NOMO-1 (cell line): ENCODE results near the gene WAPL.
"Not testable (repeated sequence)": the region's sequence is repeated elsewhere in the genome, so short reads cannot be mapped to it uniquely, and the experiment has no call there.

Source experiments
- DNase-seq, 2 experiments: peaks; one replicate each; lab custom pipeline; 2025; ENCODE audit not compliant: unreplicated experiment in 2 of 2; lab: John Stamatoyannopoulos, UW

WAPL gene

DNA sequence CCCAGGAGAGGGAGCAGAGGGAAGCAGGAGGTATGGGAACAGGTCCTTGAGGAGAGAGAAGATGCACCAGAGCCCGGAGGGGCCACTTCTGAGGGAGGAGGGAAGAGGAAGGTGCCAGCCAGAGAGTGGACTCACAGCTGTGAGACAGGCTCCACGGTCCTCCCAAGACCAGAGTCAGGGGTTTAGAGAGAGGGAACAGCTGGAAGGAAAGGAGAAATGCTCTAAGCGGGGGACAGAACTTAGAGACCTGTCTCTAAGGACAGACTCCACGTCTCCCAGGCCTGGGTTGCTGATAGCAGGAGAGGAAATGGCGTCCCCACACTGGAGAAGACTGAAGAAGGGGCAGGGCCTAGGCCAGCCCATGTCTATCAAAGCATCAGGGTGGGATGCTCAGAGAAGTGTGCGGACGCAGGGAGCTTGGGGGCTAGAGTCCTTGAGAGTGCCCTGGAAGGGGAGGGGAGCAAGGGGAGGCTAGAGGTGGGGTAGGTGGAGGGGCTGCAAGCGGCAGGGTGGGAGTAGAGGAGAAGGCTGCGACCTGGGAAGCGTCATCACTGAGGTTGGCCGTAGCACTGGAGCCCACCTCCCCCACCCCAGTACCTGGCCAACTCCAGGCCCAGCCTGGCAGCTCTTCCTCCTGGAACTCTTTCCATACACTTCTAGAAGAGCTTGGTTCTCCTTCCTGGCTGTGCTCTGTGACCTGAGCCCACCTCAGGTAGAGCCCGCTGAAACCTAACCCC is 129.4 kb downstream of the WAPL start:
- no peak for DNase-seq

DNA sequence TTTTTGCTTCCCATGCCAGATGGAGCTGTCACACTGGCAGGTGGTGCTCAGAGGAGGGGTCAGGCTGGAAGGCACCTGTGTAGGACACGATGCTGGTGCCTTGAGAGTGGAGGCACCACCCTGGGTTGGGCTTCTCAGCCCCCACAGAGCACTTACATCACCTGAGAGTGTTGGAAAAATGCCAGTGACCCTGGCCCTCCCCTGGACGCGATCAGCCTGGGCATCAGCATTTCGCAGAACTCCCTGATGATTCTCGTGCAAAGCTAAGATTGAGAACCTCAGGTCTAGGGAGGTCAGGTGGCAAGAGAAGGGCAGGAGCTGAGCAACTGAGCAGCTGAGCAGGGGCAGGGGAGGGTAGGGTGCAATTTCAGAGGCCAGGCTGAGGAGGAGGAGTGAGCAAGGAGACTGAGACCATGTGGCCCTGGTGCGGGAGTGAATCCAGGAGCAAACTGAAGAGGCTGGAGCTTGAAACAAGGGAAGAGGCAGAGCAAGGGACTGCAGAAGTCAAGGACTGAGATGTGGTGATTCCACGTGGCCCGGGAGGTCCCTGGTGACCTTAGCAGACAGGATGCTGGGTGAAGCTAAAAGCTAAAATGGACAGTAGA is 130.3 kb downstream of the WAPL start:
- DNase-seq = no peak

DNA sequence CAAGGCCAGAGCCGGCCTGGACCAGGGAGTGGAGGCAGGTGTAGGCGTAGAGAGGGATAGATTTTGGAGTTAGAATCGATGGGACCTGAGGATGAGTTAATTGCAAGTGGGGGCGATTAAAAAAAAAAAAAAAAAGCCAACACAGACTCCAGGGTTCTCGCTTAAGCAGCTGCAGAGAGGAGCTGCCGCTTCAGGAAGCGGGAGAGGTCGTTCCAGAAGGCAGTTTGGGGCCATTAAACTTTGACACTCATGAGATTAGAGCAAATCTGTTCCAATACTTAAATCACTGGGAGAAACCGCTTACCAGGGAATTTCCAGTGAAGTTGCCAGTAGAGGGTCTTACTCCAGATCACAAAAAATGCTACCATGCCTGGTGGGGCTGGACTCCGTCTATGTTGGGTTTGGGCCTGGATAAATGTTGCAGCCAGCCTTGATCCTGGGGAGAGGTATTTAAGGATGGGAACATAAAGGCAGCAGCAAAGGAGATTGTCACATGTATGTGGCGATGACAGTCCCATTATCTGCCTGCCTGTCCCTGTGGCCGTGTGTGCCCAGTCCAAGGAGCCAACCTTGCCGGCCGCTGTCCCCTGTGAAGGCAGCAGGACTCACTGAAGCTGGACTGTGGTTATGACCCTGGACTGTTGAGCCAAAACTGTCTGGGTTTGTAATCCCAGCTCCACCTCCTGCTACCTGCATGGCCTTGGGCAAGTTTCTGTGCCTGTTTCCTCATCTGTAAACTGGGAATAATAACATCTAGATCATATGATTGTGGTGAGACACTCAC is 131.1 kb downstream of the WAPL start:
- DNase-seq = no peak

DNA sequence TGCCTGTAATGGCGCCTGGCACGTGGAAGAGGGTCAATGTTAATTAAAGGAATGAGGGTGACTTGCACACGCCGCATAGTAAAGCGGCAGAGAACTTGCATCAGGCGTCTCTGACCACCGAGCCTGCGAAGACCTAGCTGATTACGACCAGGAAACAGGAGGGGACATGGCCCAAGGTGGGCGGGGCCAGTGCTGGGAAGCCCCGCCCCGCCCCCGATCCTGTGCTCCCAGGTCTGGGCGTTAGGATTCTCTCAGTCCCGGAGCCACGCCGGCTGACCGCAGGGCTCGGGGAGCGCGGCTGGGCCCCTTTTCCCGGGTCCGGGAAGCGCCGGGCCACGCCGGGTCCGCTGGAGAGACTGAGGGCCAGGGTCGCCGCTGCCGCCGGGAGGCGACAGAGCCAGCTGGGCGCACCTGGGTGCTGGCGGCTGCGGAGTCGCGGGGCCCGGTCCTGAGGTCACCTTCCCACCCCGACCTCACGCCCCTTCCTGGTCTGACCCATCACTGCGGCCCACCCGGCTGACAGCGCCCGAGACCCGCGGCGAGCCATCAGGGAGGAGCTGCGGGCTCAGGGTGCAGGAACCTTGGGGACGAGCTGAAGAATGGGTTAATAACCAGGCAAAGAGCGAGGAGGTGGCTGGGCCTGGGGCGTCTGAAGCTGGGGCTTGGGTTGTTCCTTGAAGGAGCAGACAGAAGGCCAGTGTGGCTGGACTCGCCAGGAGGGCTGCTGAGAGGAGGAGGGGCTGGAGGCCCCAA is 132.0 kb downstream of the WAPL start:
- no peak for DNase-seq

DNA sequence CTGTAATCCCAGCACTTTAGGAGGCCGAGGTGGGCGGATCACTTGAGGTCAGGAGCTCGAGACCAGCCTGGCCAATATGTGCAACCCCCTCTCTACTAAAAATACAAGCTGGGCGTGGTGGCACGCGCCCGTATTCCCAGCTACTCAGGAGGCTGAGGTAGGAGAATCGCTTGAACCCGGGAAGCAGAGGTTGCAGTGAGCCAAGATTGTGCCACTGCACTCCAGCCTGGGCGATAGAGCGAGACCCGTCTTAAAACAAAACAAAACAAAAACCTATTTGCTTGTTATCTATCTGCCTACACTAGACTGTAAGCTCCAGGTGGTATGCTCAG is 132.5 kb downstream of the WAPL start:
- not testable (repeated sequence) for DNase-seq

DNA sequence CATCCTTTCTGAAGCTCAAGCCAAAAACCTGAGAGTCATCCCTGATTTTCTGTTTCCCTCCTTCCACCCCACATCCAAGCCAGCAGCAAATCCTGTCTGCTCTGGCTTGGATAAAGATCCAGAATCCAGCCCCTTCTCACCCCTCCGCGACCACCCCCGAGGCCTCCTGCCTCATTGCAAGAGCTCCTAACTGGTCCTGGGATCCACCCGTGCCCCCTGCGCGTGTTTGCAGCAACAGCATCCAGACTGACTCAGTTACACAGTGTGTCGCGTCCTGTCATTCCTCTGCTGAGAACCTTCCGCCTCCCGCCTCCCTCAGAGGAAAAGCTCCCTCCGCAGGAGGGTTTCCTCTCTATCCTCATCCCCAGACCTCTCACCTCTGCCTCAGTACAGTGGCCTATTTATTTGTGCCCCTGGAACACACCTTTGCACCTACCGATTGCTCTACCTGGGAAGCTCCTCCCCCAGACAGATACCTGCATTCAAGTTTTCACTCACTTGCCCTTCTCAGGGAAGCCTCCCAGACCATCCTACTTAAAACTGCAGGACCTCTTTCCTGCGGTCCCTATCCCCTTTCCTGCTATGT is 133.4 kb downstream of the WAPL start:
- no peak for DNase-seq

DNA sequence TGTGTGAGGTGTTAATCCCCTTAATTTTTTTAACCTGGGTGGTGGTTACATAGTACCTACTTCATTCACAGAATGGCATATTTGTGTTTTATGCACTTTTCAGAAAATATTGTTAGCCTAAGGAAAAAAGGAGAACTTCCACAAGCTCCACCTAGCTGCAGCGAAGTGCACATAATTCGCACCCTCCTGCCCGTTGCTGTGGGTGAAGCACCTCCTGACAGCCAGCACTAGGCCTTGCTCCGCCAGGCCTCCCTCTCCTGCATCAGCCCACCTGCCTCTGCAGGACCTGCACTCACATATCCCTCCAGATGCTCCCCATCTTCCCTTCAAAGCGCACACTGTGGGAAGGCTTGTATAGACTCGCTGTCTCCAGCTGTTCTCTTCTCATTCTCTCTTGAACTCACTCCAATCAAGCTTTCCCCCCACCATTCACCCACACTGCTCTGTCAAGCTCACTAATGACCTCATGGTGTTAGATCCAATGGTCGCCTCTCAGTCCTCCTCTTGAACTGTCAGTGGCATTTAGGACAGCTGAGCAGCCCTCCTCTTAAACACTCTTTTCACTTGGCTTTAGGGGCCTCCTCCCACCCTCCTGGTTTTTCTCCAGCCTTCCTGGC is 134.3 kb downstream of the WAPL start:
- DNase-seq = no peak

DNA sequence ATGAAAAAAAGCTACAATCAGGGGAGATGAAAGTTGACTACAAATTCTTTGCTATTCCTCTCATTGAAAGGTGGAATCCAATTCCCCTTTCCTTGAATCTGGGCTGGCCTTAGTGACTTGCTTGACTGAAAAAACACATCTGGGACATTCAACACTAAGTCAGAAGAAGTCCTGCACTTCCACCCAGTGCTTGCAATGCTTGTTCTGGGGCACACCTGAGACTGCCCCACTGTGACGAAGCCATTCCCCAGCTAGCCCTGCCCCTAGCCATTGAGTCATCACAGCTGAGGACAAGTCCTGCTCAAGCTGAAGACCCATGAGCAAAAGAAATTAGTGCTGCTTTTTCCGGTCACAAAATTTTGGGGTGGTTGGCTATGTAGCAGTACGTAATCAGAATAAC is 135.8 kb downstream of the WAPL start:
- no peak for DNase-seq
